NCI-H1105 (cell line): ENCODE results near the gene AHRR.

ENCODE experiments used
- DNase-seq: peaks from one replicate; lab custom pipeline; 2025; lab: John Stamatoyannopoulos, UW

The AHRR gene

DNA sequence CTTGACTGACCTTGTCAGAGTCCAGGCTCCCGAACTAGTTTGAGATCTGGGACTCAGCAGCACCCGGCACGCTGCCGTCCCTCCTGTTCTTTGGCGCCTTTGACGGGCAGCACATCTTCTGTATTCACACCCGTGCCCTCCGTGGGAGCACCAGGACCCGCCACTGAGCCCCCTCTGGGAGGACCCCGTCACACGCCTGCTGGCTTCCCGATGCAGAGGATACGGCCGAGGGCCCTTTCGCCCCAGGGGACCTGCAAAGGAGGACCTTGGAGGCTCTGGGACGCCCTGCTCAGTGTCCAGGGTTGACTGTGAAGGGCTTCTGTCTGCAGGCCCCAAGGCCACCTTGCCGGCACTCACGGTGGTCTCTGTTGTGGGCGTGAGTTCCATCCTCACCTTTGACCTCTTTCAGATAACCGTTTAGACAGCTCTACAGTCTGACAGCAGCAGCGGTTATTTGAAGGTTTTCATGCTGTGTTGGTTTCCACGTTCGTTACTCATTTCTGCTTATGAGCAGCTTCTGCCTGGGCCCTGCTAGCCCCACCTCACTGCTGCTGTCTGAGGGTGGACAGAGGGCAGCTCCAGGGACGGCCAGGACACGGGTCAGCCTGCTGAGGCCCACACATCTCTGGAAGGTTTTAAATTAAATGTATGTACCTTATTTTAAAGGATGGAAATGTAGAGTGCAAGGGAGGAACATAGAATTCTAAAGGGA is 108.9 kb downstream of the AHRR start:
- DNase-seq = no peak

- DNase-seq = no peak
Observed at GRCh38 chr5:431001-431710, 109.6 kb downstream of the AHRR start.

- no peak for DNase-seq
Observed at GRCh38 chr5:431711-432050, 110.2 kb downstream of the AHRR start.

GRCh38 chr5:432201-432927 is 110.8 kb downstream of the AHRR start:
- no peak for DNase-seq

DNA sequence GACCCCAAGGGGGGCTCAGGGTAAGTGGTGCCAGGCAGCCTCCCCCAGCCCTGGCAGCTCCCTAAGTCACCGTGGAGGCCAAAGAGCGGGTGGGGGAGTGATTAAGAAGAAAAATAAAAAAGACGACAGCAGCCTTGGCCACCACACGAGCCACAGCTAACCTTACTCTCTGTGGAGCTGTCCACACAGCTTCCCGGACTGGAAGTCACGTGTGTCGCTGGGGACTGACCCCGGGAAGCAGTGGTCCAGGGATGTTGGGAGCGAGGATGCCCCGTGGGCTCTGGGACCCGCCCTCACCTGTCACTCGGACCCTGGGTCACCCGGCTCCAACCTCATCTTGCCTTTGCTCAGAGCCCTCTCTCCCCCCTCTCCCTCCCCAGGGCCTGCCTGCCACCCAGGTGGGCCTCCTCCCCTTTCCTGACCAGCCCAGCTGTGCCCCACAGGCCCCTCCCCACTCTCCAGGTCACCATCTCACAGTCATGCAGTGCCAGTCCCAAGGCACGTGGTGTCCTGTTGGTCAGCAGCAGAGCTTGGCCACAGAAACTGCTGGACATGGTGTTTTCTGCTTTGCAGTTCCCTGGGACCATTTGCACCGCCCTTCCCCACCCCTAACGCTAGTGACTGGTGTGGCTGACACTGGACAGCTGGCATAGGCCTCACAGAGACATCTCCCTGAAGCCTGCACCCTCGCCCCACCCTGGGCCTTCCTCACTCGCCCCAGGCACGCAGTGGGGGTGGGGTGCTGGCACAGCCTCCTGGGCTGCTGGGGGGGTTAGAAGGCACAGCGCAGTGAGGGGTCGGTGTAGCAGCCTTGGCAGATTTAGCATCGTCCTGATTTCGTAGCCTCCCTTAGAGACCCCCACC is 111.6 kb downstream of the AHRR start:
- no peak for DNase-seq

DNA sequence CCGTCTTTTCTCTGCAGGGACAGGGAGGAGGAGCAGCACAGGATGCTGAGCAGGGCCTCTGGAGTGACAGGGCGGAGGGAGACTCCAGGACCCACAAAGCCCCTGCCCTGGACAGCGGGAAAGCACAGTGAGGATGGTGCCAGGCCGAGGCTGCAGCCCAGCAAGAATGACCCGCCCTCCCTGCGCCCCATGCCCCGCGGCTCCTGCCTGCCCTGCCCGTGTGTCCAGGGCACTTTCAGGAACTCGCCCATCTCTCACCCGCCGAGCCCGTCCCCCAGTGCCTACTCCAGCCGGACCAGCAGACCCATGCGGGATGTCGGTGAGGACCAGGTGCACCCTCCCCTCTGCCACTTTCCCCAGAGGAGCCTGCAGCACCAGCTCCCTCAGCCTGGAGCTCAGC is 112.3 kb downstream of the AHRR start:
- no peak for DNase-seq

DNA sequence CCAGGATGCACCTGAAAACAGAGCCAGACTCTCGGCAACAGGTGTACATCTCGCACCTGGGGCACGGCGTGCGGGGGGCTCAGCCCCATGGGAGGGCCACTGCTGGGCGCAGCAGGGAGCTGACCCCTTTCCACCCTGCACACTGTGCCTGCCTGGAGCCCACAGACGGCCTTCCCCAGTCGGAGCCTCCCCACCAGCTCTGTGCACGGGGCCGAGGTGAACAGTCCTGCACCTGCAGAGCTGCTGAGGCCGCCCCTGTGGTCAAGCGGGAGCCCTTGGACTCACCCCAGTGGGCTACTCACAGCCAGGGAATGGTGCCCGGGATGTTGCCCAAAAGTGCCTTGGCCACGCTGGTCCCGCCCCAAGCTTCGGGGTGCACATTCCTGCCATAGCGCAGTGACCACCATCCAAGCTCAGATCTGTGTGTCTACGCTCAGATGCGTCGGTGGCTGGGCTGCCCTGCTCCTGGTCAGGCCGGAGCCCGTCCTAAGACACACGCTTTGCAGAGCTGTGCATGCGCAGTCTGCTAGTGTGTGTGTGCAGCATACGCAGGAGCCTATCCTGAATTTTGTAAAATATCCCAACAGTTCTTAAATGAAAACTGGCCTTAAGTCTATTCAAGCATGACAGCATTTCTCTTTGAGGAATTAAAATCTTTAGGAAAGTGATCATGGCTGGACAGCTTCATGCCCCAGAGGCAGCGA is 113.1 kb downstream of the AHRR start:
- DNase-seq = no peak

DNA sequence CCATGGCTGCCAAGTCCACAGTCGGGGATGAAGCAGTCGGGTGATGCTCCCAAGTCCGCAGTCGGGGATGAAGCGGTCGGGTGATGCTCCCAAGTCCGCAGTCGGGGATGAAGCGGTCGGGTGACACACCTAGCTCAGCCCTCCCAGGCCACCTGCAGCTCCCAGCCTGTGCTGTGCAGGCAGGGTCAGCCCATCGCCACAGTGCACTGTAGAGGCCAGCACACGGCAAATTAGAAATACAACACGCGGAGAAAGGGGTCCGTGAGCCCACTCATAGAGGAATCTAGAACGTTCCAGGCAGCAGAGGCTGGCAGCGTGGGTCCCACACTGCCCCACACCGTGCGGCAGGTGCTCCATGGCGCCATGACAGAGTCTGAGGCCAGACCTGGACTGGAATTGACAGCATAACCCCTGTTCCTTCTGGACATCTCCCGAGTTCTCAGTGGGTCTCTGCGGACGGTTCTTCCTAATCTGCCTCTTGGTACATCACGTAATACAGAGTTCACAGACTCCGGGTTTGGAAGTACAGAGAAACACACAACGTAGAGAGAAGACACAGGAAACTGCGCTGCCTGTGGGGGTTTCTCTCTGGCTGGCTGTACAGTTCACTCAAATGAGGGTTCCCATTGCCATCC is 113.8 kb downstream of the AHRR start:
- DNase-seq = no peak

- DNase-seq = peak; percentile 8
Observed at GRCh38 chr5:435961-436640, 114.6 kb downstream of the AHRR start.

DNA sequence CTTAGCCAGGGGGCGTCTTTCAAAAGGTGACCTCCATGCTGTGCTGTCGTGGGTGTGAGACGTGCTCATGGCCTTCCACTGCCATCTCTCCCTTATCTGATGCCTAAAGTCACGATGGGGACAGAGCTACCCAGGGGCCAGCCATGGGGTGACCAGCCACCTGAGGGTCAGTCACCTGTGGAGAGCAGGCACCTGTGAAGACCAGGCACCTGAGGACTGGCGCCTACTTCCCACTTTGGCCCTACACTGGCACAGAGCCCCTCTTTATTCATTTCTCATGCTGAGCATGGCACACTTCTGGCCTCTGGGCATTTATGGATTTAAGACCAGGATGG is 115.1 kb downstream of the AHRR start:
- DNase-seq = no peak

- no peak for DNase-seq
Observed at GRCh38 chr5:437281-437771, 115.8 kb downstream of the AHRR start.

GRCh38 chr5:438481-438981 is 117.0 kb downstream of the AHRR start:
- no peak for DNase-seq

- no peak for DNase-seq
Observed at GRCh38 chr5:439181-439580, 117.7 kb downstream of the AHRR start.

GRCh38 chr5:439636-440035 is 118.1 kb downstream of the AHRR start:
- no peak for DNase-seq

DNA sequence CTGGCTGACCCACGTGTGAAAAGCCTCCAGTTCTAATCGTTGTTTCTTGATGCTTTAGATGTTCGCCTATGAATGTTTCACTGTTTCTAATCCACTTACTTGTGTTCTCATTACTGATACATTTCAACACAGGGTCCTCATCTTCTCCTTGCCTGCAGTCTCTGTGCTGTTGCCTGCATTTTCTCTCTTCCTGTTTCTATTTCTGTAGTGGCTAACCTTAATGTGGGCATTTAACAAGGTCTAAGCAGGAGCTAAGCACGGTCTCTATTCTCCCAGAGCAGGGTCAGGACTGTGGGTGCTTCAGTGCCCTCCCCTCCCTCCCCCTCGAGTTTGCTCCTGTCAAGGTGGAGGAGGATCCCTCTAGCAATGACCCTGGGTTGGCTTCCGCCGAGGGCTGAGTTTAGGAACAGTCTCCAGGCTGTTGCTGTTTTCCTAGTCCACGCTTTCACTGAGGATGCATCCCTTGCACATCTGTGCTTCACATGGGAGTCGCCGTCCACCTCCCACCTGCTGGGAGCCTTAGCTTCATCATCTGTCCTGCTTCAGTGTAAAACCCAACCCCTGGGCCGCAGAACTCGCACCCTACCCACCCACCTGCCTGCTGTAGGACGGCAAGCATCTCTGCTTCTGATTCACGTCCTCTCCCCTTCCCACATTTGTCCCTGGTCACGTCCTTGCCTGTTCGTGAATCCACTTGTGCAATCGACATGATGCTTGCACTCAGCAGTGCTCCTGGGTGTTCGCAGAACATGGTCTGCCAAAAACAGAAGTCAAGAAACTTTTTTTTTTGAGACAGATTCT is 119.1 kb downstream of the AHRR start:
- DNase-seq = no peak

- no peak for DNase-seq
Observed at GRCh38 chr5:441996-442334, 120.5 kb downstream of the AHRR start.

DNA sequence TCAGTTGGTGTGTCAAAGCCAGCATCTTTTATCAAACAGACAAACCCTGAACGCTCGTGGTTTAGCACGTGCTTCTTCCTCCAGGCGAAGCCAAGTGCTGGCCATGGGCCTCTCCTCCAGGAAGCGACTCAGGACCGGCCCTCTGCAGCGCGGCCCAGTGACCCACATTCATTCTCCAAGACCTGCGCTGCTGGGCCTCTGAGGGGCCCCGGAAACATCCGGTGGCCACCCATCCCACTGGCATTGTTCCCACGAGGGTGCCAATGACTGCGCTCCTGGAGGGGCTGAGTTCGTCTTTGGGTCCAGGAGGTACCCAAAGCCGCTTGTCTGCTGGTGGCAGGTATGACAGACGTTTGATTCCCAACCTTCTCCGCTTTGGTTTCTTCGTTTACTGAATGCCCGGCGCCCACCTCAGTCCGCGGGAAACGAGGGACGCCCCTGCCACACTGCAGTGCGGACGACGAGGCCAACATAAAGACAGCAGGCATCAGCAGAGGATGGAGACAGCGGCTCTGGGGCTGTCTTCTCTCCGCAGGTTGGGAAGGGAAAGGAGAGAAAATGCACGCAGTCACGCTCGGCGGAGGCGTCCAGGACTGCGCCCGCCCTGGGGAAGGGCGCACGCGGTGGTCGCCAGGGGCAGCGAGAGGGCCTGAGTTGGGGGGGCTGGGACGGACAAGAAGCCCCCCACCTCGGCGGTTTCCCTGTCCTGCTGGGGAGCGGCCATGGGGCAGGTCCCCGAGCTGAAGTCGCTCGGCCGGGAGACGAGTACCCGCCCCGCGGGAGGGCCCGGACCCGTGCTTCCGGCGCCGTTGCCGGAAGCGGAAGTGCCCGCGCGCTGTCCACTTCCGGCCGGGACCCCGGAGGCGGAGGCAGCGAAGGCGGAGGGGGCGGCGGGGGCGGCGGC is 121.1 kb downstream of the AHRR start, which contains the start of gene EXOC3:
Gene EXOC3, plus strand, starts transcription at position 842 of the 904 bp plus-strand sequence. CDS start 3,030 bp downstream, outside the sequence.
- peak; percentile 43 for DNase-seq
